GM19035 (cell line): ENCODE data around the gene C11orf68.
A peak's percentile ranks its signal among the peaks of the same experiment; 100 is the strongest.

Source experiments
- ATAC-seq: cut with Tn5 transposase; IDR thresholded peaks from one replicate; pipeline ENCODE4 v1.9.1; 2021; ENCODE audit not compliant: unreplicated experiment

C11orf68 gene

DNA sequence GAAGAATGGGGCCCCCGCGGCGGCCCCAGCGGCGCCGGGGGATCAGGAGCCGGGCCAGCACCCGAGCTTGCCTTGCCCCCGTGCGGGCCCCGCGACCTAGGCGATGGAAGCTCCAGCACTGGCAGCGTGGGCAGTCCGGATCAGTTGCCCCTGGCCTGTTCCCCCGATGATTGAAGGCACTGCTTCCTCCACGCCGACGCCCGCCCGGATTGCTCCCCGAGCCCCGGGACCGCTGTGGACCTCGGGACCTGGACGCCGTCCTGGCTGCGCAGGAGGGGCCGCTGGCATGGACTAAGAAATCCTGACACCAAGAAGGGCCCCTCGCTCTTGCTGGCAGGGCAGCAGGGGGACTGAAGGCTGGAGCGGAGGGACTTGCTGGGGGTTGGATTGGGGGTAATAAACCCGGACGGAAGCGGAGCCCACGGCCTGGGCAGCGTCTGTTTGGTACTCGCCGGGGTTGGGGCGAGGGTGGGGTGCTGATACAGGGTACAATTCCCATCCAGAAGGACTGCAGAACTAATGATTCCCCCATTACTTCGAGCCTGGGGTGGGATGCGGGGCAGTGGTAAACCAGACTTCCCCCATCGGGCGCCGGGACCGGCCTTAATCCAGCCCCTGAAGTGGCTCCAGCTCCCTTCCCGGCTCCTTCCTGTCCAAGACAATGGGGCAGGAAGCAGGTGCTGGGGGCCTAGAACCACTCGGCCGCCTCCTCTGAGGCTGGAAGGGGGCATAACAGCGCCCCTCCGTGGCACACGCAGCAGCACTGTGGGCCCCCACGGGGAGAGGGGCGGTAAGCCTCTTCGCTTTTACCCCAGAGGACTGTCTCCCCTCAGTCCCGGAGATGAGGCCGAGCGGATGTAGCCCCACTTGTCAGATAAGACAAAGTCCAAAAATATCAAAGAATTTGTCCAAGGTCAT, 27.4 kb downstream of the C11orf68 start:
- no peak for ATAC-seq

- peak; percentile 54 for ATAC-seq
These were observed 28.3 kb downstream of the C11orf68 start, which contains the start of gene CCDC85B for GRCh38 chr11:65890324-65891218. CCDC85B (plus strand) TSS chr11:65890673; CDS start chr11:65890784, 111 bp downstream.

DNA sequence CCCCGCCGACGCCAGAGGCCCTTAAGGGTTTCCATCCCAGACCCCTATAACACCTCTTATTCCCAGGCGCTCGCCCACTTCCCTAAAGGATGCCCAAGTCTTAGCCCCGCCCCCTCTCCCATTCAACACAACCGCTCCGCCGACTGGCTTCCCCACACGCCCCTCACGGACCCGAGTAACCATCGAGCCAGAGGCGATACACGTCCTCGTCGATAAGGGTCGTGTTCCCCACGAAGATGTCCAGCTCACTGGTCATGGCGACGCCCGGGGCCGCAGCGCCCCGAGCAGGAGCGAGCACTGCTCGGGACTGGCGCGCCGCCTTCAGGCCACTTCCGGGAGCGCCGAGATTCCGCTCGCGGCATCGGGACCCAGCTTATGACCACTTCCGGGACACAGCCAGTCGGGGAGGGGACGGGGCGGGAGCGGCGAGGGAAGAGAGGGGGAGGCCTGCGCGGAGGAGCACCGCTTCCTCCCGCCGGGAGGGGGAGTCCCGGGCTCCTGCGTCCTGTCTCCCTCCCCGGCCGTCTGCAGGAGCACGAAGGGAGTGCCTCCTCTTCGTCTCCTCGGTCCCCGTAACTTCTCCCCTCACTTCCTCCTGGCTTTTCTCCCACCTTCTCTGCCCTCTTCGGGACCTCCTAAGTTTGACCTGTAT, 30.6 kb downstream of the C11orf68 start, which contains the start of gene FIBP:
TSS of gene FIBP (minus strand) at position 309 of the 652 bp plus-strand sequence. CDS start at position 256, 53 bp downstream.
- ATAC-seq, result peak; percentile 47

- peak; percentile 1 for ATAC-seq
These were observed 31.1 kb downstream of the C11orf68 start for GRCh38 chr11:65887723-65888162.

DNA sequence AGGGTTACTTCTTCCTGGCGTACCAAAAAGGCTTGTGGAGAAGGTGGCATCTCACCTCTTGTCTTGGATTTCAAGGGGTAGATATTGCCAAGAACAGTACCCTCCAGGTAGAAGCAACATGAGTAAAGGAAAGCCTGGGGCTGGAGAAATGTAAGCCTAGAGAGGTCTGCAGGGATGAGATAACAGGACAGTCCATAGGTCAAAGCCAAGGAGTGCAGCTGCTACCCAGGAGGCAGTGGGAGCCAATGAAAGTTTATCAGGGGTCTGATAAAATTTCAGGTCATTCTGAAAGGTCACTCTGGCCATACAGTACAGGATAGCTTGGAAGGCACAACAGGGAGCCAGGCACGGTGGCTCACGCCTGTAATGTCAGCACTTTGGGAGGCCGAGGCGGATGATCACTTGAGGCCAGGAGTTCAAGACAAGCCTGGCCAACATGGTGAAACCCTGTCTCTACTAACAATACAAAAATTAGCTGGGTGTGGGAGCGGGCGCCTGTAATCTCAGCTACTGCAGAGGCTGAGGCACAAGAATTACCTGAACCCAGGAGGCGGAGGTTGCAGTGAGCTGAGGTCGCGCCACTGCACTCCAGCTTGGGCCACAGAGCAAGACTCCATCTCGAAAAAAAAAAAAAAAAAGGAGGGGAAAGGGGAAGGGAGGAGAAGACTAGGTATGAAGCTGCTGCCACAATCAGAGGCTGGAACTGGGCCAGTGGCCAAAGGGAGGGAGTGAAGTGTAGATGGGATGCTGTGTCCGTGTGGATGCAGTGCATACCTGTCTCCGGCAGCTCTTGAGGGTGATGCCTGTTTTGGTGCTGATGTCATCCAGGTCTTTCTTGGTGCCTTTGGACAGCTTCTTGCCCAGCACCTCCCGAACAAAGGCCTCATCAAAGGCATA, 31.8 kb downstream of the C11orf68 start:
- ATAC-seq, result no peak

DNA sequence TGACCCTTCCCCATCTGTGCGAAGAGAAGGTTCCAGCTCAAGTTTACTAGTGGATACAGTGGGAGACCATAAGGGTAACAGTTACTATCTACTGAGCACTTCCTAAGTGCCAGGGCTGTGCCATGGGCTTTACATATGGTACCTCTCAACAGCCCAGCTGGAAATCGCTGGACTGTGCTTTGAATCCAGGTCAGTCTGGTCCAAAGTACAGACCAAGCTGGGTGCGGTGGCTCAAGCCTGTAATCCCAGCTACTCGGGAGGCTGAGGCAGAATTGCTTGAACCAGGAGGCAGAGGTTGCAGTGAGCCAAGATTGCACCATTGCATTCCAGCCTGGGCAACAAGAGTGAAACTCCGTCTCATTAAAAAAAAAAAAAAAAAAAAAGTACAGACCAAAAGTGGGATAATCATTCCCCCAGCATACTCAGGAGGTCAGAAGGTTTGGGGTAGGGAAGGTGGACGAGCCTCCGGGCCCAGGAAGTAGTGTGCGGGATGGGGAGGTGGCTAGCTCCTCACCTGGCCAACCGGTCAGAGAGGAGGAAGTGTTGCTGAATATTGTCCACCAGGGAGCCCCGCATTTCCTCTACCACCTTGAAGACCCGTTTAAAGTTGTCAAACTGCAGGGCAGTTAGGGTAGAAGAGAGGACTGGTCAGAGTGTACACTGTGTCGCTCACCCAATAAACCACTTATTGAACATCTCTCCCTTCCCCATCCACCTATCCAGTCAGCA, 32.9 kb downstream of the C11orf68 start:
- ATAC-seq, result no peak

DNA sequence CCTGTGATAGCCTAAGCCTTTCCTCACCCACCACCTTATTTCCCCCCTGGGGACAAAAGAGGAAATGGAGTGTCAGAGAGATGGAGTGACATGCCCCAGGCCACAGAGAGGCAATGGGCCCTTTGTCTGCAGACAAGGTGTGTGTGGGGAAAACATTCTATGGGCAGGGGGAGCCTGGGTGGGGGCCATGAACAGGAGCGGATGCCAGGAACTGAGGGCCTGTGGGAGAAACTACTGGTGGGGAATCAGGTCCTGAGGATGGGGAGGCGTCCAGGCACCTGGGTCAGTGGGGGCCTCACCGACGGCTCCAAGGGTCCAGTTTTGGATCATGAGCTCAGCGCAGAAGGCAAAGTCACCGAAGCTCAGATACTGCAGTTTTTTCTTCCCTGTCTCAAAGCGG, 33.6 kb downstream of the C11orf68 start:
- no peak for ATAC-seq

DNA sequence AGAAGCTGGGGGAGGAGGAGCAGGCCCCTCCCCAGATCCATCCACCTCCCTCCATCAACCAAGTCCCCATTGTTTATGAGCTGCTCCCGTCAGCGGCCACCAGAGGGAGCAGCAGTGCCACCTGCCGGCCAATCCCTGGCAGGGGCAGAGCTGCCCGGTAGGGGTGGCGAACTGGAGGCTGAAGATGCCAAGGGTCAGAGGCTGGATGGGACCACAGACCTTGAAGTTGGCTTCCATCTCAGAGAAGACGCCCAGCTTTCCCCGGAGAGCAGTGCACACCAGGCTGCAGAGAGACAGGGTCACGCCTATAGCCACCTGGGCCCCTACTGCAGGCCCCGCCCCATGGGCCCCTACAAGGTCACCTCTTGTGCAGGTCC, 34.2 kb downstream of the C11orf68 start:
- no peak for ATAC-seq

DNA sequence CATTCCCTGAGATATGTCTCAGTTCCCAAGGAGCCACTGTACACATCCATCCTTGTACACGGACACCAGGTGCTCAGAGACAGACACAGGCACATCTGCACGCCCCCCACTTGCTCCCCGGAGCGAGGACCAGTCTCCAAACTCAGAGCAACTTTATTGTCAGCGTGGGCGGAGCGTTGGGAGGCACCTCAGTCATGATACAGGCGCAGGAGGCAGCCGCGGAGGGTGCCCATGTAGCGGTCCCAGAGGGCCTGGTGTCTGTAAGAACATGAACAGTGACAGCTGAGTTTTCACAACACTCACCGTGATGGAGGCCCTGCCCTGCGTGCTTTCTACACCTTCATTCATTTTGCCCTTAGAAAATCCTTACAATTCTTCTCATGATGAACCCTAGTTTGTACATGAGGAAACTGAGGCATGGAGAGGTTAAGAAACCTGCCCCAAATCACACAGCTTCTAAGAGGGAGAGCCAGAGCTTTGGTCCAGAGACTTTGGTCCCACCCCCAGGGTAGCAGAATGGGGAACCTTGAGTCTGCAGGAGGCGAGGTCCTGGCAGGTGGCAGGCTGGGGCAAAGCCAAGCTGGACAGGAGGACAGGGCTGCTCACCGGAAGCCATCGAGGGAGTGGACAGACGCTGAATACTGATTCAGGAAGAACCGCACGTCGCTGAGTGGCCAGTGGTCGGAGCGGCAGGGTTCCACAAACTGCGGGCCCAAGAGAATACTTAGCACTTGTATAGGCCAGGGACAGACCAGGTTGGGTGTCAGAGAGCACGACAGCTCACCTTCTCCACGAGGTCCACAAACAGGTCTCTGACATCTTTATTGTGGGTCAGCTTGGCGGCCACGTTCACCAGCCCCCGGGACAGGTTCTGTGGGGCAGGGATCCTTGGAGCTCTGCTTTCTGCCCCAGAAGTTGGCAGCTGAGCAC, 34.8 kb downstream of the C11orf68 start:
- ATAC-seq, result no peak

GRCh38 chr11:65883058-65883761, 35.7 kb downstream of the C11orf68 start:
- ATAC-seq, result no peak

DNA sequence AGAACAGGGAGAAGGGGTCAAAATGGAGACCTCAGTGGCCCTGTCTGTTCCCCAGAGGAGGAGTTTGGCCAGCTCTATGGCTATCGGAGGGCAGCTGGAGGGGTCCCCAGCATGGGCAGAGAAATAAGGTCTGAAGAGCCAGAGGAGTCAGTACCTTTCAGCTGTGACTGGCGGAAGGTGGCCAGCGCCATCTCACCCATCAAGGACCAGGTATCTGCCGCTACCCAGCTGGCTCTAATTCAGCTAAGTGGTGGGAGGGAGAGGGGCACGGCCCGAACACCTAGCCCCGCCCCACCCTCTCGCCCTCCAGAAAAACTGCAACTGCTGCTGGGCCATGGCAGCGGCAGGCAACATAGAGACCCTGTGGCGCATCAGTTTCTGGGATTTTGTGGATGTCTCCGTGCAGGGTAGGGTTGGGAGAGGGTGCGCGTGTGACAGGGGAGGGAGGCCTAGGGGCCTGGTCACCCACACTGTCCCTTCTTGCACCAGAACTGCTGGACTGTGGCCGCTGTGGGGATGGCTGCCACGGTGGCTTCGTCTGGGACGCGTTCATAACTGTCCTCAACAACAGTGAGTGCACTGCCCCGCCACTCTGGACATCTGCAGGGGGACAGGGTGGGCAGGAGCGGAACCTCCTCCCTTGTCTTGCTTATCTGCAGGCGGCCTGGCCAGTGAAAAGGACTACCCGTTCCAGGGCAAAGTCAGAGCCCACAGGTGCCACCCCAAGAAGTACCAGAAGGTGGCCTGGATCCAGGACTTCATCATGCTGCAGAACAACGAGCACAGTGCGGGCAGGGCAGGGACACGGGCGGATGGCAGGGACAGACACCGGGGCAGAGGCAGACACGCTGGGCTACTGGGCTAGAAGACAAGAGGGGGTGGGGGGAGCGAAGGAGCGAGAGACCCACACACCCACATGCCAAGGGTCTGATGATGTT, 36.5 kb downstream of the C11orf68 start:
- ATAC-seq, result no peak

- ATAC-seq, result no peak
These were observed 37.9 kb downstream of the C11orf68 start for GRCh38 chr11:65880844-65881421.

- no peak for ATAC-seq
These were observed 38.8 kb downstream of the C11orf68 start for GRCh38 chr11:65880027-65880426.

- no peak for ATAC-seq
These were observed 39.2 kb downstream of the C11orf68 start, which contains the start of gene CTSW for GRCh38 chr11:65879617-65880016. CTSW (plus strand) TSS chr11:65879837; CDS start chr11:65879855, 18 bp downstream.

DNA sequence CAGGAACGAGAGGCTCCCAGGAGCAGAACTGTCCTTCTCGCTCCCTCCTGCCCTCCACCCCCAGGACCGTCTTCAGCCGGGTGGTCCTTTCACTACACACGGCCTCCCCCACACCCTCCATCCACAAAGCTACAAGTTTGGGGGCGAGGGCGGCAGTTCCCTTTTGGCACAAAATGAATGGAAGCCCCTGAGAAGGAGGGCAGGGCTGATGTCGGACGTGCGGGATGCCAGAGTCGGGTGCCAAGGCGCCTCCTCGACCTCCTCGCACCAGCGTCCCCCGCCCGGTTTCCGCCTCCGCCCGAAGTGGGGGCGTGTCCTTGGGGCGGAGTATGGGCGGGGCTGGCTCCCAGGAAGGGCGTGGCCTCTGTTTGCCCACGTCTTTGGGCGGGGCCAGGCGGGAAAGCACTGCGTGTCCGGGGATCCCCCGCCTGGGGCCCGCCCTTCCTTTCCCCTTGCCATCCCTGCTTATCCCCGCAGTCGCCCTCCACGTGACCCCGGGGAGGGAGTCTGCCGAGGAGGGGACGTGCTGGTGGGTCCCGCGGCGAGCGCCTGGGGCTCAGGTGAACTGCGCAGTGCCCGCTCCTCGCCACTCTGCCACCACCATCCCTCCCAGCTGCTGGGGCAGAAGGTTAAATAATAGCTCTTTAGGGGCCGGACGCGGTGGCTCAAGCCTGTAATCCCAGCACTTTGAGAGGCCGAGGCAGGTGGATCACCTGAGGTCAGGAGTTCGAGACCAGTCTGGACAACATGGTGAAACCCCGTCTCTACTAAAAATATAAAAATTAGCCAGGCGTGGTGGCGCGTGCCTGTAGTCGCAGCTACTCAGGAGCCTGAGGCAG, 45.3 kb downstream of the C11orf68 start:
- peak; percentile 85 for ATAC-seq
